ENCODE results near the gene CNTNAP2. TPM values are rescaled to one million over a fixed set of nuclear protein-coding genes. Genes with fewer than 3 reads are reported as not detected.

CNTNAP2 gene
- total and polyA plus RNA-seq, 4 donors: 0.14 to 2.3 (median 1.1) TPM

DNA sequence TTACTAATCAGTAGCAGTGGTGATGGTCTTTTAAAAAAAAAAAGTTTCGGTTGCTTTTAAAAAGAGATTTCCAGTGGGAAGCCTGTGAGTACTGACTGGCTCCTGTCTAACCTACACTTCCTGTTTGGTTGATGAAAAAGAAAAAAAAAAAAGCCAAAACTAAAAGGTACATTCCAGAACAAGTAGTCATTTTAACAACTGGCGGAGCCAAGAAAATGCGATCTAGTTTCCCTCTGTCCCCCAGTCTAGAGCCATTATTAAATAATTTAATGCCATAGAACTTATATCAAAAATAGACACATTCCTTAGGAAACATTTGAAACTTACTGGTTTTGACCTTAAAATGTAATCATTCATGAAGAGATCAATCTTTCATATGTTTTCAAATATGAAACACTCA, 2219.8 kb downstream of the CNTNAP2 start:
- H3K9me3 ChIP-seq (ENCODE audit: control insufficient read depth in 4 of 4, low read length in 3 of 4): no peaks in the 10 kb centered on the region
- WGBS: 91% methylated on average over 3 of the region's 3 CpGs
- H3K36me3 ChIP-seq (ENCODE audit: control insufficient read depth in 4 of 4, insufficient read depth in 3 of 4, low read depth in 1 of 4, low read length in 3 of 4): no peaks in the 10 kb centered on the region
- H3K4me1 ChIP-seq (ENCODE audit: control insufficient read depth in 4 of 4, insufficient read depth in 4 of 4, low read length in 3 of 4): peaks cover 2 to 15% (median 12%) of the 10 kb centered on the region in 4 donors
- H3K4me3 ChIP-seq (ENCODE audit: low read depth in 1 of 3, low read length in 3 of 3): no peak overlapping the region
- H3K27me3 ChIP-seq (ENCODE audit: control insufficient read depth in 4 of 4, insufficient read depth in 4 of 4, low read length in 3 of 4): no peaks in the 10 kb centered on the region
- TF ChIP-seq GABPA (IDR thresholded peaks at IDR 0.05 in 1 of 2, conservative IDR thresholded peaks at IDR 0.05 in 1 of 2) (no peak), TAF1 (conservative IDR thresholded peaks at IDR 0.05) (no peak), FOXA2 (IDR thresholded peaks at IDR 0.05) (no peak), ZBTB33 (IDR thresholded peaks at IDR 0.05) (no peak), FOXA1 (IDR thresholded peaks at IDR 0.05) (no peak), EGR1 (IDR thresholded peaks at IDR 0.05; ENCODE audit: low read depth in 2 of 2) (no peak), SP1 (IDR thresholded peaks at IDR 0.05) (no peak), ATF3 (IDR thresholded peaks at IDR 0.05) (no peak), YY1 (IDR thresholded peaks at IDR 0.05) (no peak), JUND (IDR thresholded peaks at IDR 0.05) (no peak)
- TF ChIP-seq, protein P1, sequence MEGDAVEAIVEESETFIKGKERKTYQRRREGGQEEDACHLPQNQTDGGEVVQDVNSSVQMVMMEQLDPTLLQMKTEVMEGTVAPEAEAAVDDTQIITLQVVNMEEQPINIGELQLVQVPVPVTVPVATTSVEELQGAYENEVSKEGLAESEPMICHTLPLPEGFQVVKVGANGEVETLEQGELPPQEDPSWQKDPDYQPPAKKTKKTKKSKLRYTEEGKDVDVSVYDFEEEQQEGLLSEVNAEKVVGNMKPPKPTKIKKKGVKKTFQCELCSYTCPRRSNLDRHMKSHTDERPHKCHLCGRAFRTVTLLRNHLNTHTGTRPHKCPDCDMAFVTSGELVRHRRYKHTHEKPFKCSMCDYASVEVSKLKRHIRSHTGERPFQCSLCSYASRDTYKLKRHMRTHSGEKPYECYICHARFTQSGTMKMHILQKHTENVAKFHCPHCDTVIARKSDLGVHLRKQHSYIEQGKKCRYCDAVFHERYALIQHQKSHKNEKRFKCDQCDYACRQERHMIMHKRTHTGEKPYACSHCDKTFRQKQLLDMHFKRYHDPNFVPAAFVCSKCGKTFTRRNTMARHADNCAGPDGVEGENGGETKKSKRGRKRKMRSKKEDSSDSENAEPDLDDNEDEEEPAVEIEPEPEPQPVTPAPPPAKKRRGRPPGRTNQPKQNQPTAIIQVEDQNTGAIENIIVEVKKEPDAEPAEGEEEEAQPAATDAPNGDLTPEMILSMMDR (IDR thresholded peaks at IDR 0.05; ENCODE audit: low read depth, low read length, missing input control): no peak
- H3K9ac ChIP-seq (ENCODE audit: low read depth in 1 of 2, low read length in 2 of 2): no peak overlapping the region
- no peak overlapping the region for H3K27ac ChIP-seq (ENCODE audit: low read depth in 1 of 2, low read length in 2 of 2)
- DNase-seq (ENCODE audit: low spot score): no peak

GRCh38 chr7:148337246-148337965, 2220.8 kb downstream of the CNTNAP2 start:
- DNase-seq (ENCODE audit: low spot score): no peak
- no peak for TF ChIP-seq FOXA1 (IDR thresholded peaks at IDR 0.05)
- TF ChIP-seq MAX (IDR thresholded peaks at IDR 0.05): no peak
- no peak for TF ChIP-seq EGR1 (IDR thresholded peaks at IDR 0.05; ENCODE audit: low read depth in 2 of 2)
- TF ChIP-seq HNF4A (conservative IDR thresholded peaks at IDR 0.05): no peak
- TF ChIP-seq ATF3 (IDR thresholded peaks at IDR 0.05): no peak
- no peak for TF ChIP-seq RXRA (IDR thresholded peaks at IDR 0.05)
- TF ChIP-seq, protein P1 (IDR thresholded peaks at IDR 0.05; ENCODE audit: low read depth, low read length, missing input control): no peak
- no peak for TF ChIP-seq TAF1 (conservative IDR thresholded peaks at IDR 0.05)
- no peak for TF ChIP-seq ZBTB33 (IDR thresholded peaks at IDR 0.05)
- TF ChIP-seq REST (IDR thresholded peaks at IDR 0.05): no peak
- no peak for TF ChIP-seq HNF4G (IDR thresholded peaks at IDR 0.05)
- no peak for TF ChIP-seq YY1 (IDR thresholded peaks at IDR 0.05)
- TF ChIP-seq SP1 (IDR thresholded peaks at IDR 0.05): no peak
- no peak for TF ChIP-seq GABPA (IDR thresholded peaks at IDR 0.05 in 1 of 2, conservative IDR thresholded peaks at IDR 0.05 in 1 of 2)
- no peak for TF ChIP-seq JUND (IDR thresholded peaks at IDR 0.05)
- H3K4me1 ChIP-seq (ENCODE audit: control insufficient read depth in 4 of 4, insufficient read depth in 4 of 4, low read length in 3 of 4): peaks cover 2 to 15% (median 12%) of the 10 kb centered on the region in 4 donors
- no peaks in the 10 kb centered on the region for H3K9me3 ChIP-seq (ENCODE audit: control insufficient read depth in 4 of 4, low read length in 3 of 4)
- H3K27ac ChIP-seq (ENCODE audit: low read depth in 1 of 2, low read length in 2 of 2): no peak overlapping the region
- WGBS: 64% methylated on average over 11 of the region's 11 CpGs
- no peaks in the 10 kb centered on the region for H3K27me3 ChIP-seq (ENCODE audit: control insufficient read depth in 4 of 4, insufficient read depth in 4 of 4, low read length in 3 of 4)
- no peak overlapping the region for H3K9ac ChIP-seq (ENCODE audit: low read depth in 1 of 2, low read length in 2 of 2)
- no peak overlapping the region for H3K4me3 ChIP-seq (ENCODE audit: low read depth in 1 of 3, low read length in 3 of 3)
- H3K36me3 ChIP-seq (ENCODE audit: control insufficient read depth in 4 of 4, insufficient read depth in 3 of 4, low read depth in 1 of 4, low read length in 3 of 4): no peaks in the 10 kb centered on the region
